Loucy (cell line): ENCODE data around the gene ZSWIM7.

Experiments used
- EZH2phosphoT487 ChIP-seq: fragments of 200-600 bp; IDR thresholded peaks from 2 replicates; pipeline ENCODE4 v1.6.1; 2018; ENCODE audit warnings: antibody characterized with exemption, mild to moderate bottlenecking, moderate library complexity, borderline replicate concordance
- TF ChIP-seq, protein P1 (sequence below): fragments of 200-600 bp; sonication (generic); conservative IDR thresholded peaks from 2 replicates; pipeline ENCODE4 v1.5.1; 2014; ENCODE audit warnings: mild to moderate bottlenecking, antibody characterized with exemption, low read length

DNA sequence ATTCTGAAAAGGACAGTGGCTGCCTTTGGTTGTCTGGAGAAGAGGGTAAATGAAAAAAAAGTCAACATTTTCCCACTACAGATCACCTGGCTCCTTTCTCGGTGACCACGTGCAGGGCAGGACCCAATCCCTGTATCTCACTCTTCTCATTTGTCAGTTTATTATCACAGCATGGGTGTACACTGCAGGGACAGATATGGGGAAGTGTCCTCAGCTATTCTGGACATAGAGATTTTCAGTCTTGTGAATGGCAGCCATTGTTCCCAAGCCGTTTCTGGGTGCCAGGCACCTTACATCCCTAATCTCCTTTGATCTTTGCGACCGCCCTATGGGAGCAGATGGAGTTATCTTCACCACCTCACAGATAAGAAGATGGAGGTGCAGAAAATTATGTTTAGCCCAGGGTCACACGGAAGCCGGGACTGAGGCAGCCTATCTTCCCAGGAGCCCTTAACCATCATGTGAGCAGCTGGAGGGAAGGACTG is 47.4 kb downstream of the ZSWIM7 start:
- TF ChIP-seq, protein P1, sequence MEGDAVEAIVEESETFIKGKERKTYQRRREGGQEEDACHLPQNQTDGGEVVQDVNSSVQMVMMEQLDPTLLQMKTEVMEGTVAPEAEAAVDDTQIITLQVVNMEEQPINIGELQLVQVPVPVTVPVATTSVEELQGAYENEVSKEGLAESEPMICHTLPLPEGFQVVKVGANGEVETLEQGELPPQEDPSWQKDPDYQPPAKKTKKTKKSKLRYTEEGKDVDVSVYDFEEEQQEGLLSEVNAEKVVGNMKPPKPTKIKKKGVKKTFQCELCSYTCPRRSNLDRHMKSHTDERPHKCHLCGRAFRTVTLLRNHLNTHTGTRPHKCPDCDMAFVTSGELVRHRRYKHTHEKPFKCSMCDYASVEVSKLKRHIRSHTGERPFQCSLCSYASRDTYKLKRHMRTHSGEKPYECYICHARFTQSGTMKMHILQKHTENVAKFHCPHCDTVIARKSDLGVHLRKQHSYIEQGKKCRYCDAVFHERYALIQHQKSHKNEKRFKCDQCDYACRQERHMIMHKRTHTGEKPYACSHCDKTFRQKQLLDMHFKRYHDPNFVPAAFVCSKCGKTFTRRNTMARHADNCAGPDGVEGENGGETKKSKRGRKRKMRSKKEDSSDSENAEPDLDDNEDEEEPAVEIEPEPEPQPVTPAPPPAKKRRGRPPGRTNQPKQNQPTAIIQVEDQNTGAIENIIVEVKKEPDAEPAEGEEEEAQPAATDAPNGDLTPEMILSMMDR: no peak
- no peak for TF ChIP-seq EZH2phosphoT487
